Cortex of kidney (tissue), 1 donor: ENCODE measurements around the gene STMP1.

Source experiments
- DNase-seq: peaks from one replicate; lab custom pipeline; 2025; lab: John Stamatoyannopoulos, UW

STMP1 gene

DNA sequence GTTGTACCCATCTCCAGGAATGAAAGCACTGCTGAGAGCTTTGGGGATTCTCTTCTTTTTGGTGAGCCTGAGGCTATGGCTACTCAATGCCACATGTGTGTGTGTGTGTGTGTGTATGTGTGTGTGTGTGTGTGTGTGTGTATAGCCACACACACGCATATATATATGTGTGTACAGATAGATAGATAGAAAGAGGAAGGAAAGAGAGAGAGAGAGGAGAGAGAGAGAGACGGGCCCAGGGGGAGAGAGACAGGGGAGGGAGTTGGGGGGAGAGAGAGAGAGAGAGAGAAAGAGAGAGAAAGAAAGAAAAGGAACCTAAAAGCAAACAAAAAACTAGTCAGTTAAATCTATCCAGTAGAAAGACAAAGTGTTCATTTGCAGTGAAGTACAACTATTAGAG is 57.4 kb downstream of the STMP1 start:
- DNase-seq: no peak

DNA sequence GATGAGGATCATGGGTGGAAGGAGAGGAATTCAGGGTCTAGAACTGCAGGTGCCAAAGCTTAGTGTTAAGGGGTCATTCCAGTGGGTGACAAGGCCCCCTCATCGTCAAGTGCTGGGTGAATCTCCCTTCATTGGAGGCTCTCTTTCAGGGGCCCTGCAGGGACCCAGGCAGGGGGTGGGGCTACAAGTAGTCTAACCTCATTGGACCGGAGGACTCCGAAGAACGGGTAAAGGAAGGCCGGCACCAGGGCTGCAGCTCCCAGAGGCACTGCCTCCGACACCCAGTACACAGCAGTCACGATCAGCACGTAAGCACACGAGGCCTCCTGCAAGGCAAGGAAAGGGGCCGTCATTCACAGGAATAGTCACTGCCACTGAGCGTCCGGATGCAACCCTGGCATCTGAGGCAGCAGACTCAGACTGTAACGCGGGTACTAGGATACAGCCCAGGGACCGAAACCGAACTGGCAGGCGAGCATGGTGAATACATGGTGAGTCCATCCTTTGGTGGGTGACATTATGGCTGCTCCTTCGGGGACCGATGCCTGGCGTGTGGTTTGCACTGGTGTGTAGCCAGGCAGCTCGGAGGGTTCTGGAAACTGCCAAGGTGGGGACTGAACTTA is 59.0 kb downstream of the STMP1 start:
- DNase-seq: no peak

DNA sequence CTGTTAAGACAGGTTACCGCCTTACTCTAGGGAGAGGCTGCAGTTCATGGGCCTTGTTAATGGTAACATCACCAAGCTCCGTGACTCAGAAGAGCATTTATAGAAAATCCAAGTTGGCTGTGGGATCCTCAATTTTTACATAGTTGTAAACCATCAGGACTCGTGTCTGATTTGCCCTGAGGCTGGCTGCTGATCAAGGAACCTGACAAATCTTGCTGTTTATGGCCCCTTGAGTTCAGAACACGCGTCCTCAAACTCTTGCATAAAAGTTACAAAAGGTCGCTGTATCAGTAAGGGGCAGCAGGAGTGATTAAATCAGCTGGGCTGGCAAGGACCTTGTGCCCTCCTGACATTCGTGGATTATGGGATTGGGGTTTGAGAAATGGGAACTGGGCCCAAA is 61.1 kb downstream of the STMP1 start:
- DNase-seq: no peak
